COLO668 (cell line): ENCODE measurements around the gene SPRN.
A peak's percentile ranks its signal among the peaks of the same experiment; 100 is the strongest.
"Not testable (repeated sequence)": the region's sequence is repeated elsewhere in the genome, so short reads cannot be mapped to it uniquely, and the experiment has no call there.

Experiments
- DNase-seq: peaks from one replicate; lab custom pipeline; 2025; ENCODE audit not compliant: unreplicated experiment; lab: John Stamatoyannopoulos, UW

Gene SPRN

DNA sequence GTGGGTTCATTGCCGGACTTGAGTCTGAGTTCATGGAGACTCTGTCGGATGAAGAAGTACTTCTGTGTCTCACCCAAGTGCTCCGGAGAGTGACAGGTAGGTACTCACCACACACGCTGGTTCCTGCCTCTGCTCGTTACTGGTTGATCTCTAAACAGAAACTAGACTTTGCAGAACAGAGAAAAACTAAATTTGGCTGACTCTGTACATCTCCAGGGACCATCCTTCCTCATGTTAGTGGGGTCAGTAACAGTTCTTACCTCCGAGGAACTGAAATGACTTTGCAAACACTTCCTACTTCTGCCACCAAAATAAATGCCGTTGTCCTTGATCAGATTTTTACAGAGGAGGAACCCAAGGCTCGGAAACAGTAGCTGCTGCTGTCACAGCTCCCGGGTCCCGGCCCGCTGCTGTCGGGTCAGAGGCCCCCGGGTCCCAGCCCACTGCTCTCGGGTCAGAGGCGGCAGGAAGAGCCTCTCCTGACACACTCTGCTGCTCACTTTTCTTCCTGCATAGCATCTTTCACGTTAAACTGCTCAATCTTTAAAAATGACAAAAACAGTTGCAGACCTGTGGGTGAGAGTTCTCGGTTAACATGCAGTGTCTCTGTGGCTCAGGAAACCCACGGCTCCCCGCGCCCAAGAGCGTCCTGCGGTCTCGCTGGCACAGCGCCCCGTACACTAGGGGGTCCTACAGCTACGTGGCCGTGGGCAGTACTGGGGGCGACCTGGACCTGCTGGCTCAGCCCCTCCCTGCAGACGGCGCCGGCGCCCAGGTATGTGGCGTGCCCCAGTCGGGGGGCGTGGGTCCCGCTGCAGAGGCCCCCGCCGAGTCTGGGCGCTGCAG lies 35.2 kb downstream of the SPRN start:
- no peak for DNase-seq

DNA sequence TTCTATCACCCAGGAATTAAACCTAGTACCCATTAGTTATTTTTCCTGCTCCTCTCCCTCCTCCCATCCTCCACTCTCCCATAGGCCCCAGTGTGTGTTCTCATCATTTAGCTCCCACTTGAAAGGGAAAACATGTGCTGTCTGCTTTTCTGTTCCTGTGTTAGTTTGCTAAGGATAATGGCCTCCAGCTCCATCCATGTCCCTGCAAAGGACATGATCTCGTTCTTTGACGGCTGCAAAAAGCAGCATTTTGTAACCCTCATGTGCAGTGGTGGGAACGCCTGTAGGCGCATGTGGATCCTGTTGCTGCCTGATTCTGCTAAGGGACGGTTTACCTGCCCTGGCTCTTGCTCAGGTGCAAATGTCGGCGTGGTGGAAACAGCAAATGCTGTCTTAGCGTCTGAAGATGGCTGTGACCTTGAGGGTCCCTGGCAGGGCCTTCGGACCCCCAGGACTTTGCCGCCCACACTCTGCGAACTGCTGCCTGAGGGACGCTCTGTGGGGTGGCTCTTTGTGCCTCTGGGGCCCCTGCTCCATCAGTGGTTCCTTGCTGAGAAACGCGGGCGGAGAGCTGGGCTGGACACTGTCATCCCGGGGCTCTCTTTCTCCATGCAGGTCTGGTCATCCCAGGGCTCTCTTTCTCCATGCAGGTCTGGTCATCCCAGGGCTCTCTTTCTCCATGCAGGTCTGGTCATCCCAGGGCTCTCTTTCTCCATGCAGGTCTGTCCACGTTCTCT lies 36.0 kb downstream of the SPRN start:
- no peak for DNase-seq

DNA sequence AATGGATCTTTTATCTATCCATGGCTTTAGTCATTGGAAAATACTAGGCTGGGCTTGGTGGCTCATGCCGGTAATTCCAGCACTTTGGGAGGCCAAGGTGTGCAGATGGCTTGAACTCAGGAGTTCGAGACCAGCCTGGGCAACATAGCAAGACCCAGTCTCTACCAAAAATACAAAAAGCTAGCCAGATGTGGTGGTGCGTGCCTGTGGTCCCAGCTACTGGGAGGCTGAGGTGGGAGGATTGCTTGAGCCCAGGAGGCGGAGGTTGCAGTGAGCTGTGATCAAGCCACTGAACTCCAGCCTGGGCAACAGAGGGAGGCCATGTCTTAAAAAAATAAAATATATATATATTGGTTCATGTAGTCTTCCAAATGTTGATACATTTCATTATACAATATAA lies 37.5 kb downstream of the SPRN start:
- not testable (repeated sequence) for DNase-seq

DNA sequence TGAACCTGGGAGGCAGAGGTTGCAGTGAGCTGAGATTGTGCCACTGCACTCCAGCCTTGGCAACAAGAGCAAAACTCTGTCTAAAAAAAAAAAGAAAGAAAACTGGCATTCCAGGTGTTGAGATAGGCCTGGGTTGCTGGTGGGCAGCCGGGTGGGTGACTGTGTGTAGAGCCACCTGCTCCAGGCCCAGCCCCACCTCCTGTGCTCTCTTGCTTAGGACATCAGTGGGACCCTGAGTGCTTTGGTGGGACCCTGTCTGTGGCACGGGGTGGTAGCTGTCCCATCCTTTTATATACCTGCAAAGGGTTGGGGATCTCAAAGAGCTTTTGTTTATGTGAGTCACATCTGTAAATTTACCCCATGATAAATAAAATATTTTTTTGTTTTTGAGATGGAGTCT lies 39.2 kb downstream of the SPRN start:
- DNase-seq: no peak

DNA sequence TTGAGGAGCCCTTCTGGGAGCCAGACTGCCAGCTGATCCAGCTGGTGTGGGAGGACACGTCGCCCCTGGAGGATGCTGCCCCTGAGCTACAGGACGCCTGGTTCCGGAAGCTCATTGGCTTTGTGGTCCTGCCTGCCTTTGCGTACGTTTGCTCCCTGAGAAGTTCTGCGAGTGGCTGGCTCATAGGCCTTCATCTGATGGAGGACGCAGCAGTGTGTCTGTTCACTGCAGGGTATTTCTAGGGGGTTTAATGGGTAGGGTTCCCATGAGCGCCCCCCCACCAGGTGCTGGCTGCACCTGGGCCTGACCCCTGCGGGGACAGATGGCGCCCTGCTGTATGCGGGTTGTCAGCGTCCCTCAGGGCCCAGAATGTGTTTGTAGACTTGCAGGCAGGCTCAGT lies 40.4 kb downstream of the SPRN start:
- no peak for DNase-seq

DNA sequence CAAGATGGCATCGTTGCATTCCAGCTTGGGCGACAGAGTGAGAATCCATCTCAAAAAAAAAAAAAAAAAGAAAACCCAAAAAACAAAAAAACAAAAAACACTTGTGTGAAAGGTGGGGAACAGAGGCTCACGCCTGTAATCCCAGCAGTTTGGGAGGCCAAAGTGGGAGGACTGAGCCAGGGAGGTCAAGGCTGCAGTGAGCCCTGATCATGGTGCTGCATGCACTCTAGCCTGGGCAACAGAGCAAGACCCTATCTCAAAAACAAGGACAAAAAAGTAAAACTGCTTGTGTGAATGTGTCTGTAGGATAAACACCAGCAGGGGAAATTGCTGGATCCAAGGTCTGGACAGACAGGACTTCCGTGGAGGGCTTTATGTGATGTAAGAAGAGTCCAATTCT lies 40.9 kb downstream of the SPRN start:
- DNase-seq: no peak

DNA sequence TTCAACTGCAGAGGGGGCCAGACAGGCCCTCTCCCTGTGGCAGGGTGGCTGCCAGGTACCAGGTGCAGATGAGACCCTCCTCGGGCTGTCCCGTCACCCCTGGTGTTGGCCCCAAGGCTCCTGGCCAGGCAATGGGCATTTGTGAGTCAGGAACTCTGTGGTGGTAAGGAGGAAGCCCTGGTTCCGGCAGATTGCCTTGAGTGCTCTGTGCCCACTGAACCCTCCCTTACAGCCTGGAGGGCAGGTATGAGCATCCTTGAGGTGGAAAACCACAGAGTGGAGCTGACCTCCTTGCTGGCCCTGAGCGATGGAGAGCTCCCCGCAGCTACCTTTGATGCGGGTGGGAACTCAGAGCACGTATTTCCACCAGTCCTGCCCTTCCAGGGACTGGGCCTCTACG lies 43.4 kb downstream of the SPRN start:
- DNase-seq: no peak

DNA sequence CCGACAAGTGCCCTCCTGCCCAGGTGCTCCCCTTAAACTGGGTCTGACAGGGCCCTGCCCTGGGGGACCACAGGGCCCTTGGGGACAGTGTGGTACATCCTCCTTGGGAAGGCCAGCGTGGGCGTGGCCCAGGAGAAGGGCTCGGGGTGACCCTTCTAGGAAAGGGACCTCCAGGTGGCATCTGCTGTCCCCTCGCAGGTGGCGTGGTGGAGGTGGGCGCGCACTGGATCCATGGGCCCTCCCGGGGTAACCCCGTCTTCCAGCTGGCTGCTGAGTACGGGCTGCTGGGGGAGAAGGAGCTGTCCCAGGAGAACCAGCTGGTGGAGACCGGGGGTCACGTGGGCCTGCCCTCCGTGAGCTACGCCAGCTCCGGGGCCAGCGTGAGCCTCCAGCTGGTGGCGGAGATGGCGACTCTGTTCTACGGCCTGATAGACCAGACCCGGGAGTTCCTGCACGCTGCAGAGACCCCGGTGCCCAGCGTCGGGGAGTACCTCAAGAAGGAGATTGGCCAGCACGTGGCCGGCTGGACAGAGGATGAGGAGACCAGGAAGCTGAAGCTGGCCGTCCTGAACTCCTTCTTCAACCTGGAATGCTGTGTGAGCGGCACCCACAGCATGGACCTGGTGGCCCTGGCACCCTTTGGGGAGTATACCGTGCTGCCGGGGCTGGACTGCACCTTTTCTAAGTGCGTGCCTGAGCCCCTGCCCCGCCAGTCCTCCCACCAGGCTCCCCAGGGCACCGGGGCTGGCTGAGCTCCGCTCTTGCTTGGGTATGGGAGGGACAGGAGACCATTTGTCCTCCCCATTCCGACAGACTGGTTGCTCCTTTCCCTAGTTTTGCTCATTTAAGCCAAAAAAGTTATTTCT lies 44.4 kb downstream of the SPRN start:
- DNase-seq: no peak

DNA sequence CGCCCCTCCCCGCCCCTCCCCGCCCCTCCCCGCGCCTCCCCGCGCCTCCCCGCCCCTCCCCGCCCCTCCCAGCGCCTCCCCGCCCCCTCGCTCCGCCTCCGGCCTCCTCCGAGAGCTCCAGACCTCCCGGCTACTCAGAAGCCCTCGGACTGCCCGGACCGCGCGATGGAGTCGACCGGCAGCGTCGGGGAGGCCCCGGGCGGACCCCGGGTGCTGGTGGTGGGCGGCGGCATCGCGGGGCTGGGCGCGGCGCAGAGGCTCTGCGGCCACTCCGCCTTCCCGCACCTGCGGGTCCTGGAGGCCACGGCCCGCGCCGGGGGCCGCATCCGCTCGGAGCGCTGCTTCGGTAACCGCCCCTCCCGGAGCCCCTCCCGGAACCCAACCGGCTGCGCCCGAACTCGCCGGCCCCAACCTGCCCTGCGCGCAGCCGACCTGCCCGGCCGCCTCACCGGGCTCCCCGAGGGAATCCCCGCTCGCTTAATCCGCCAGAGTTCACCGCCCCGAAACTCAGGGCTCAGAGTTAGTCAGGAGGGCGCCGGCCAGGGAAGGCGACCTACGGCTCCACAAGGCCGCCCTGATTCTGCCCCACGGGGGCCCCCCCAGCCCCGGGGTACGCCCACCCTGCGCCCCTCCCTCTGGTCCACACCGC lies 45.1 kb downstream of the SPRN start, which contains the start of gene PAOX:
PAOX (plus strand) TSS at position 111 of the 649 bp plus-strand sequence; CDS start at position 166, 55 bp downstream.
- peak; percentile 30 for DNase-seq

DNA sequence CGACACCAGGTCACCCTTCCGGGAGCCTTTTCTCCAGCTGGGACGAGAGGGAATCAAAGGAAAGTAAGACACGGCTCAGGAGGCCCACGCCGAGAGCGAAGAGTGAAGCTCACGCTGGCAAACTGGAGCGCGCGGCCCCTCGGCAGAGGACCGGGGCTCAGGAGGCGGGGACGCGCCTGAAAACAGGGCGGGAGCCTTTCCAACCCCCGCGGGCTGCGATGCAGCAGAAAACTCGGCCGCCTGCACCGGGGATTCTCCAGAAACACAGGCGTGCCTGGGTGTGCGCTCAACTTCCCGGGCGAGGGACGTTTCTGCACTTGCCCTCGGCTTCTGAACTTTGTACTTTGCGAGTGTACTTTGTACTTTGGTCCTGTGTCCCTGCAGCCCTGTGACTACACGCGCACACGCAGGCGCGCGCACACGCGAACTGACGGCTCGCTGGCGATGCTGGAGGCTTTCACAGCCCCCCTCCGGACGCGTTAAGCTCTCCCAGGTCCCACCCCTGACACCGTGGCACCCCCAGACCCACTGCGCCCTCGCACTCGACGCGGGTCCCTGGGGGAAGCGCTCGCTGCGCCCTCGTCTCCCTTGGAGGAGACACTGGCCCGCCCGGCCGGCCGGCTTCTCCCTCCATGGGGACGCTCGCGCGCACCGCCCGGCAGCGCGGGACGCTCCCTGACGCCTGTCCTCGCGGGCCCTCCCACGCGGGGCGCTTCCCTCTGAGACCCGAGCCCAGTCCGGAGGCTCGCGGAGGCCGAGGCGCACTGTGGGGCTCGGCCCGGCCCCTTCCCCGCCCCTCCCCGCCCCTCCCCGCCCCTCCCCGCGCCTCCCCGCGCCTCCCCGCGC lies 46.0 kb downstream of the SPRN start:
- peak; percentile 43 for DNase-seq

DNA sequence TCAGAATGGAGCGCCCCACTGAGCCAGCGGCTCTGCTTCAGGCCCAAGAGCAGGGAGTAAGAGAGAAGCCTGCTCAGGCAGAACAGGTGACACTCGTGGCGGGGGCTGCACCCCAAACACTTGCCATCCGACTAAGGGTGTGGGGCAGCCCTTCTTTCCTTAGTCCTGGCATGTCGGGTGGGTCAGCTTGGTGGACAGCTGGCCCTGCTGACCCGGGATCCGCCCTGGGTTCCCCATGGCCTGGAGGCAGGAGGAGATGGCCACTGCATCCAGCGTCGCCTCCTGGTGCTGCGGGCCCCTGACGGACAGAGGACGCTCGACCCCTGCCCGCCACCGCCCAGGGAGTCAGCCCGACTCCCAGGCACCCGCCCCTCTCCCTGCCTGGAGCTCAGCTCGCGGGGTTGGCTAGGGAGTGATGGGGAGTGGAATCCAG lies 46.6 kb downstream of the SPRN start:
- DNase-seq: no peak

DNA sequence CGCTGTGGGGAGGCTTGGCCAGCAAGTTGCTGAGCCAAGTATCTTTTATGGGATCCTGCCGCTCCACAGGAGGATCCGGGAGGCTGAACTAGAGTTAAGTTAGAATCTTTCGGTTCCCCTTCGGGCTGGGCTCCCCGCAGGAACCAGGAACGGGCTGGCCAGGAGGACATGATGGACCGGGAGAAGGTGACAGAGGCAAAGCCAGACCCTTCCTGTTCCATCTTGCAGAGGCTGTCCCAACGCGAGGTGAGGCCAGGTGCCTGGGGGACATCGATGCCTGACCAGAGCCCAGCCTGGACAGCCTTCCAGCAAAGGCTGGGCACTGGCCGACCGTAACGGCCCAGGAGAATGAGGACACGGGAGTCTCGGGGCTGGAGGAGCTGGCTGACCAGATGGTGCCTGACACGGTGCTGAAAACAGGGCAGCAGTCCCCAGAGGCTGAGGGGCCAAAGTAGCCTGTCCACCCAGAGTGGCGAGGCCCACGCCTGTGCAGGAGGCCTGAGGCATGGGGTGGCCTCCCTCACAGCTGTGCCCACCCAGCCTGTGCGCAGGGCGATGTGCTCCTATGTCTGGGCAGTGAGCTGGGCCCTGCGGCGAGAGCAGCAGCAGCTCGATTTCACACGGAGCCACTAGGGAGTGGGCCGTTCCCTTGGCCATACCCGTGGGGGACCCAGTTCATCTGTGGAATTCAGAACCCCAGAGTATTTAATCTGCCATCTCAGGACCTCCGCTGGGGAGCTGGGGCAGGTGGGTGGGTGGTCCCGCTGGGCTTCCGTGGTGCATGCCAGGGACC lies 47.2 kb downstream of the SPRN start:
- no peak for DNase-seq

DNA sequence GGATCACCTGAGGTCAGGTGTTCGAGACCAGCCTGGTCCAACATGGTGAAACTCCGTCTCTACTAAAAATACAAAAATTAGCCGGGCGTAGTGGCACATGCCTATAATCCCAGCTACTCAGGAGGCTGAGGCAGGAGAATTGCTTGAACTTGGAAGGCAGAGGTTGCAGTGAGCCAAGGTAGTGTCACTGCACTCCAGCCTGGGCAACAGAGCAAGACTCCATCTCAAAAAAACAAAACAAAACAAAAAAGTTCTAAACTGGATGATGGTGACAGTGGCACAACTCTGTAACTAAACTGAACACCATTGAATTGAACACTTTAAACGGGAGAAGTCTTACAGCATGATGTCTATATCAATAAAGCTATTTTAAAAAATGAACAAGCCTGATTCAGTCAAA lies 48.2 kb downstream of the SPRN start:
- not testable (repeated sequence) for DNase-seq

DNA sequence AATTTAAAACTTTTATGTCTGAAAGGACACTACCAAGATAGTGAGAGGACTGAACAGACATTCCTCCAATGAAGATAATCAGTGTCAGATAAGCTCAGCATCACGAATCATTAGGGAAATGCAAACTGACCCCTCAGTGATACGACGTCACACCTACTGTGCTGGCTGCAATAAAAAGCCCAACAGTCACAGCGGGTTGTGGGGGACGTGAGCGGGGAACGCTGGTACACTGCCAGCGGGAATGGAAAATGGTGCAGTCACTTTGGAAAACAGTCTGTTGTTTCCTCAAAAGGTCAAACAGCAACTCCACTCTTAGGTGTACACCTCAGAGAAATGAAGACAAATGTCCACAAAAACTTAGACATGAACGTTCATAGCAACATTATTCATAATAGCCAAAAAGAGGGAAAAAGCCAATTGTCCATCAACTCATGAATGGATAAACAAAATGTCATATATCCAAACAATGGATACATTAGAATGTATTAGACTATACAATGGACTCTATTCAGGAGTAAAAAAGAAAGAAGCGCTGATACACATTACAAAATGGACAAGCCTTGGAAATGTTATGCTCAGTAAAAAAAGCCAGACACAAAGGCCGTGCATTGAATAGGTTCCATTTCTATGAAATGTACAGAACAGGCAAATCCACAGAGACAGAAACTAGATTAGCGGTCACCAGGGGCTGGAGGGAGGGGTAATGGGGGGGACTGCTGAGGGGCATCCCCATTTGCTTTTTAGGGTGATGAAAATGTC lies 48.9 kb downstream of the SPRN start:
- DNase-seq: no peak

DNA sequence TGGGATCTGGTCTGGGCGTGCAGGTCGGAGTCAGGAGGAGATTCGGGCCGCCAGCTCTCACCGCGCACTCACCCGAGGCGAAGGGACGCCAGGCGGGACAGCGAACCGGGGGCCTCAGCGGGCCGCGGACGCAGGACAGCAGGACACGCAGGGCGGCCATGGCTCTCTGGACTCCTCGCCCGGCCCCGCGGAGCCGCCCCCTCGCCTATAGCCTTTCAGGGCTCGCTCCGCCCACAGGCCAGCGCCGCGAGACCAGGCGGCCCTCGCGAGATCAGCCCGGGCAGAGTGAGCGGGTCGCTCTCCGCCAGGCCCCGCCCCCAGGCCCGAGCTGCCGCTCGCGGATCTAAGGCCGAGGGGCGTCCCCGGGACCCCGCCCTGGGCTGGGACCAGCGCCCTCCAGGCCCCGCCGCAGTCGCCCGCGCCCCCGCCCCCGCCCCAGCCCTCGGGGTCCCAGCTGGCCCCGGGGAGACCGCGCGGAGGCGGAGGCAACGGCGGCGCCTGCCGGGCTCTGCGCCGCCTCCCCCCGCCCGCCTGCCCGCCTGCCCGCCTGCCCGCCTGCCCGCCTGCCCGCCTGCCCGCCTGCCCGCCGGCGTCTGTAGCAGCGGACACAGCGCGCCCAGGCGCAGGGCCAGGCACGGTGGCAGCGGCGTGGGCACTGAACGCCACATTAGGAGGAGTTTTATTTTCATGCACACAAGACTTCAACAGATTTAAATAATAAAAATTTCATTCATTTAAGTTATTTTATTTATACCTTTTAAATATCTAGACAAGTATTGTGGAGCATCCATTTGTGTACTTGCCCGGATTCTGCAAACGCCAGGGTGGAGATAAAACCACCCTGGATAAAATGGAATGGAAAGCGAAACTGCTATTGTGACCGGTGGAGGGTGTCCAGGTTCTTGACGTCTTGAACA lies 51.0 kb downstream of the SPRN start, which contains the start of gene ECHS1:
ECHS1 (minus strand) TSS at position 181 of the 917 bp plus-strand sequence; CDS start at position 160, 21 bp downstream.
- DNase-seq: peak; percentile 91

DNA sequence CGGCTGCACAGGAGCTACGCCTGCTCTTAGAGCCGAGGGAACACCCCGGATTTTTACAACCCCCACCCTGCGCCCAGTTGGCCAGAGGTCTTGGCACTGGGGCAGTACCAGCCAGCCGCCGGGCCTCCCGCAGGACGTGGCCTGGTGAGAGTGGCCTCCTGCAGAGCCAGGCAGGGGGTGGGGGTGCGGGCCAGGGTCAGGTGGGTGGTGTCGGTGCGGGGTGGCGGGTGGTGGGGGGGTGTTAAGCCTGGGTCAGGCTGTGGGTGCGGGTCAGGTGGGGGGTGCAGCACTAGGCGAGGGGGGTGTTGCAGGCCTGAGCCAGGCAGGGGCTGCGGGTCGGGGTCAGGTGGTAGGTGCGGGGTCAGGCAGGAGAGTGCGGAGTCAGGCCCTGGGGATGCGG lies 51.9 kb downstream of the SPRN start:
- DNase-seq: no peak
